Endometrium (tissue), 2 donors: Measurements from ENCODE around the gene HP.

Experiments
- FAIRE-seq: peaks from 2 replicates; lab custom pipeline; 2012; peaks lifted over from hg19 to GRCh38; lab: Jason Lieb, UNC
- donor health status: control.
- donor health status: control.

The HP gene

DNA sequence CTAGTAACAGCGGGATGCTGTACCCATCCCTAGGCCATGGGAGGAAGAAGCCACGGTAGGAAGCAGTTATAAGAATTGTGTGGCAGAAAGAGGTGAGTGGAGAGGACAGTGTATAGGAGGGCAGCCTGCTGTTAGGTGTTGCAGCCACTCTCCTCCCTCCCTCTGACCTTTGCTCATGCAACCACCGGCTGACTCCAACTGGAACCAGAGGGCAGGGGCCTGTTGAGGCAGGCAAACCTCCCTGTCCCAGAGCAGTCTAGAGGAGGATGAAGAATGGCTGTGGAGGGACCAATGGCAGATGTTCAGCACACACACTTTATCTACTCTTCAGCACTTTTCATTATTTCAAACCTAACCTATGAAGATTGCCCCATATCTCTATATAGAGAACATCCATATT lies 36.9 kb downstream of the HP start:
- no peak for FAIRE-seq

GRCh38 chr16:72092832-72093447 lies 38.6 kb downstream of the HP start:
- FAIRE-seq: no peak

- peak; percentile 99 for FAIRE-seq
Measured at GRCh38 chr16:72093448-72094265, 39.4 kb downstream of the HP start, which contains the start of the genes DHX38 and TXNL4B. Gene DHX38 (plus strand): TSS chr16:72093847. CDS start chr16:72096158, 2,311 bp downstream. Gene TXNL4B (minus strand): TSS chr16:72093620. CDS start chr16:72090749, 2,871 bp downstream.

GRCh38 chr16:72094266-72094610 lies 39.9 kb downstream of the HP start:
- FAIRE-seq: no peak

DNA sequence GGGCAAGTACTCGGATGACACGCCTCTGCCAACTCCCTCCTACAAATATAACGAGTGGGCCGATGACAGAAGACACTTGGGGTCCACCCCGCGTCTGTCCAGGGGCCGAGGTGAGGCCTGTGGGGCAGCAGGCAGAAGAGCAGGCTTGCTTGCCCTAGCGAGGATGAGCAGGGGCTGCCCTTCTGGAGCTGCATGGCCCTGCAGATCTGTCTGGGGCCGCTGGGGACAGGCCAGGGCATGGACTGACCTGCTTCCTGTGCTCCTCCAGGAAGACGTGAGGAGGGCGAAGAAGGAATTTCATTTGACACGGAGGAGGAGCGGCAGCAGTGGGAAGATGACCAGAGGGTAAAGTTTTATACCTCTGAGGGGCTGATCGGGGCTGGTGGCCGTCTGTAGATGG lies 44.6 kb downstream of the HP start:
- FAIRE-seq: no peak

- no peak for FAIRE-seq
Measured at GRCh38 chr16:72099377-72099818, 45.1 kb downstream of the HP start.

DNA sequence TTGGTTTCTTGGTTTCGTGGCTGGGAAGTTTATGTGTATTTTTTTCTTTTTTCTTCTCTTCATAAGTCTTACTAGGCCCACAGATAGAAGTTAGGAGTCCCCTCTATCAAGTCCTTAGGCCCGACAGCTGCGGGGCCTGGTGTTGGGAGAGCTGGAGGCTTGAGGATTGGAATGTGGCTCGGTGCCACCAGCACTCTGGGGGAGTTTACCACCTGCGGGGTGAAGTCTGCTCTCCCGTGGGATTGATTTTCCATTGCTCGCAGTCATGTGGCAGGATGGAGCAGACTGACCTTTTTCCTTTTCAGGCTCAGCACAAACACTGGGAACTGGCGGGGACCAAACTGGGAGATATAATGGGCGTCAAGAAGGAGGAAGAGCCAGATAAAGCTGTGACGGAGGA lies 46.9 kb downstream of the HP start:
- no peak for FAIRE-seq

DNA sequence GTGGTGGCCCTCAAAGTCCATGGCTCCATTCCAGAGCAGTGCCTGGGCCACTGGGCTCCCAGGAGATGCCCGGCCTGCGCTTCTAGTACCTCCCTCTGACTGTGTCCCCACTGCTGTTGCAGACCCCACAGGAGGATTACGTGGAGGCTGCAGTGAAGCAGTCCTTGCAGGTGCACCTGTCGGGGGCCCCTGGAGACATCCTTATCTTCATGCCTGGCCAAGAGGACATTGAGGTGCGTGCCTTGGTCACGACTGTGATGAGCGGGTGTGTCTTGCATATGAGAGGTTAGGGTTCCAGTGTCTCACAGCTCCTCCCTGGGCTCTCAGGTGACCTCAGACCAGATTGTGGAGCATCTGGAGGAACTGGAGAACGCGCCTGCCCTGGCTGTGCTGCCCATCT lies 50.6 kb downstream of the HP start:
- no peak for FAIRE-seq

DNA sequence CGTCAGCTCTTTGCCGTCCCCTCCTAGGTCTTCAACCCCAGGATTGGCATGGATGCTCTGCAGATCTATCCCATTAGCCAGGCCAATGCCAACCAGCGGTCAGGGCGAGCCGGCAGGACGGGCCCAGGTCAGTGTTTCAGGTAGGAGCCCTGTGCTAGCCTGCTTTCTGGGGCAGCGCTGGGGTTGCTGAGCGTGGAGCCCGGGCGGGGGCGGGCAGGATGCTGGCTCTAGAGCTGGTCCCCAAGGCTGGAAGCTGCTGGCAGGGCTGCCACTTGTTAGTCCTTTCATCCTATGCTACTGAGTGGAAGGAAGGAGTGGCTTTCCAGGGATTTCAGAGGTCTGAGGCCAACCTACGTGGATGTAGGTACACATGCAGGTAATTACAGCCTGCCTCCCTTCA lies 51.7 kb downstream of the HP start:
- no peak for FAIRE-seq

DNA sequence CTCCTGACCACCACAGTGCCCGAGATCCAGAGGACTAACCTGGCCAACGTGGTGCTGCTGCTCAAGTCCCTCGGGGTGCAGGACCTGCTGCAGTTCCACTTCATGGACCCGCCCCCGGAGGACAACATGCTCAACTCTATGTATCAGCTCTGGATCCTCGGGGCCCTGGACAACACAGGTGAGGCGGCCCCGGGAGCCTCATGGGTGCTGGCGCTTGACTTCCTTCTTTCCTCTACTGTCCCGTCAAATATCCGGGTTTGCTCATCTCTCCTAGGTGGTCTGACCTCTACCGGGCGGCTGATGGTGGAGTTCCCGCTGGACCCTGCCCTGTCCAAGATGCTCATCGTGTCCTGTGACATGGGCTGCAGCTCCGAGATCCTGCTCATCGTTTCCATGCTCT lies 53.1 kb downstream of the HP start:
- FAIRE-seq: no peak

DNA sequence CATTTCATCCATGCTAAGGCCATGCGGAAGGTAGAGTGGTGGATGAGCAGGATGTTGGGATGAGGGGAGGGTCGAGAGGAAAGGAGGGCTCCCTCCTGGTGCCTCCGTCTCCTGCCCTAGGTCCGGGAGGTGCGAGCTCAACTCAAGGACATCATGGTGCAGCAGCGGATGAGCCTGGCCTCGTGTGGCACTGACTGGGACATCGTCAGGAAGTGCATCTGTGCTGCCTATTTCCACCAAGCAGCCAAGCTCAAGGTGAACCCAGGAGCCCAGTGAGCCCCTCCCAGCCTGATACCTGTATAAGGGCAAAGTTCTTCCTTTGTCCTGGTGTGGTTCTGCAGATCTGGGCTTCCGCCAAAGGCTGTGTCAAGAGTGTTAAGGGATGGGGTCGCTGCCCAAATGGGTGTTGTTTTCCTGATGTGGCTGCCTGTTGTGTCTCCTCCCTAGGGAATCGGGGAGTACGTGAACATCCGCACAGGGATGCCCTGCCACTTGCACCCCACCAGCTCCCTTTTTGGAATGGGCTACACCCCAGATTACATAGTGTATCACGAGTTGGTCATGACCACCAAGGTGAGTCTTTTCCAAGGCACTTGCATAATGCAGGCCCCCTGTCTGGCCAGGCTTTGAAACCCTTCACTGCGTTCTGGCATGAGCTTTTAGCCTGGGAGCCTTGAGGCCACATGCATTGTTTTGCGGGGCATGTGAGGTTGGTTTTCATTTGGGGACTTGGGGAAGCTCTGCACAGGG lies 54.2 kb downstream of the HP start:
- FAIRE-seq: no peak

- no peak for FAIRE-seq
Measured at GRCh38 chr16:72109300-72109699, 55.0 kb downstream of the HP start.

GRCh38 chr16:72109966-72110530 lies 55.7 kb downstream of the HP start:
- FAIRE-seq: no peak
